GM12878 (cell line): Measurements from ENCODE around the gene GHRH. TPM values are rescaled to one million over a fixed set of nuclear protein-coding genes. Genes with fewer than 3 reads are reported as not detected.

ENCODE experiments used
- ATAC-seq: fragments of 200-7000 bp; cut with Tn5 transposase; 3 replicates; pipeline ENCODE4 v1.9.1; 2020; ENCODE audit warnings: mild to moderate bottlenecking, moderate library complexity
- BruUV-seq: library from RNA; stranded (reverse); fragments of 400-500 nt; replicated peaks from 2 replicates; lab custom pipeline; 2021; lab: Mats Ljungman, UMichigan
- CTCF ChIA-PET: fragments of 300-600 bp; sonication (Branson Sonifier 250); formaldehyde crosslinking; extraction: SDS; loops from one replicate; lab custom pipeline; 2021; ENCODE audit warnings: inconsistent platforms; lab: Yijun Ruan, JAX
- POLR2A ChIA-PET: fragments of 350-600 bp; formaldehyde crosslinking; extraction: SDS; loops from one replicate; lab custom pipeline; 2021; ENCODE audit warnings: inconsistent platforms; lab: Charles Lee
- RAD21 ChIA-PET: fragments of 300-600 bp; sonication (Branson Sonifier 250); formaldehyde crosslinking; loops from one replicate; lab custom pipeline; 2023; ENCODE audit warnings: antibody characterized with exemption; ENCODE audit not compliant: unreplicated experiment; lab: Charles Lee
- SMC1A ChIA-PET: fragments of 300-600 bp; sonication (Branson Sonifier 250); formaldehyde crosslinking; loops from one replicate; lab custom pipeline; 2023; ENCODE audit not compliant: unreplicated experiment, uncharacterized antibody; lab: Charles Lee
- DNase-seq: peaks from one replicate; pipeline ENCODE4 v3.0.0-alpha.2; 2011; ENCODE audit warnings: low read depth, low spot score
- FAIRE-seq: peaks from 3 replicates; lab custom pipeline; 2011; peaks lifted over from hg19 to GRCh38; lab: Jason Lieb, UNC
- H2AFZ ChIP-seq: 2 replicates; pipeline ENCODE4 v1.6.0; 2011; ENCODE audit warnings: low read depth, low read length, control low read depth; ENCODE audit not compliant: control insufficient read depth
- H3K27ac ChIP-seq: 2 replicates; pipeline ENCODE4 v1.5.1; 2011; ENCODE audit warnings: control low read depth; ENCODE audit not compliant: control insufficient read depth, insufficient read depth
- H3K27me3 ChIP-seq, 2 experiments: replicated peaks in 1 of 2; 2 replicates each; pipeline versions ENCODE4 v1.6.0 to v1.6.1; 2011; ENCODE audit warnings: low read length in 1 of 2; ENCODE audit not compliant: control insufficient read depth in 2 of 2, insufficient read depth in 2 of 2
- H3K36me3 ChIP-seq, 2 experiments: 2 replicates each; pipeline ENCODE4 v1.5.1; 2011; ENCODE audit warnings: low read length in 1 of 2; ENCODE audit not compliant: control insufficient read depth in 2 of 2, insufficient read depth in 2 of 2
- H3K4me1 ChIP-seq: 2 replicates; pipeline ENCODE4 v1.6.1; 2011; ENCODE audit warnings: mild to moderate bottlenecking, low read length, moderate library complexity, mixed read lengths; ENCODE audit not compliant: control insufficient read depth, insufficient read depth
- H3K4me2 ChIP-seq: 2 replicates; pipeline ENCODE4 v1.6.0; 2011; ENCODE audit warnings: control low read depth; ENCODE audit not compliant: control insufficient read depth, insufficient read depth
- H3K4me3 ChIP-seq: fragments of 200-600 bp; sonication (generic); 2 replicates; pipeline ENCODE4 v1.5.1; 2016
- H3K79me2 ChIP-seq: 2 replicates; pipeline ENCODE4 v1.6.0; 2011; ENCODE audit warnings: low read length; ENCODE audit not compliant: control insufficient read depth, insufficient read depth
- H3K9ac ChIP-seq: 2 replicates; pipeline ENCODE4 v1.8.0; 2011; ENCODE audit warnings: low read length, control low read depth, mixed read lengths; ENCODE audit not compliant: control insufficient read depth, insufficient read depth
- H3K9me3 ChIP-seq: replicated peaks from 3 replicates; pipeline ENCODE4 v1.5.1; 2011; ENCODE audit warnings: mild to moderate bottlenecking, low read length; ENCODE audit not compliant: control insufficient read depth, insufficient read depth
- H4K20me1 ChIP-seq: 2 replicates; pipeline ENCODE4 v1.6.0; 2011; ENCODE audit not compliant: control insufficient read depth, insufficient read depth
- EGR1 ChIP-seq, 2 experiments: IDR thresholded peaks; 1 replicate in 1 of 2; 2 replicates in 1 of 2; pipeline ENCODE4 v1.6.1; 2011 to 2012; ENCODE audit warnings: low read depth in 2 of 2, low read length in 2 of 2, borderline replicate concordance in 1 of 2, mild to moderate bottlenecking in 1 of 2, moderate library complexity in 1 of 2
- ELK1 ChIP-seq: IDR thresholded peaks from 2 replicates; pipeline ENCODE4 v1.6.1; 2012; ENCODE audit warnings: low read depth, low read length, improper control_type of control experiment
- HDGF ChIP-seq: fragments of 450-650 bp; IDR thresholded peaks from 2 replicates; pipeline ENCODE4 v1.6.1; 2016; ENCODE audit warnings: antibody characterized with exemption
- IKZF2 ChIP-seq, 2 experiments: fragments of 450-650 bp; IDR thresholded peaks; 2 replicates each; pipeline ENCODE4 v1.6.1; 2017; ENCODE audit warnings: mild to moderate bottlenecking in 2 of 2, moderate library complexity in 2 of 2
- IRF4 ChIP-seq: IDR thresholded peaks from 2 replicates; pipeline ENCODE4 v1.6.1; 2011; ENCODE audit warnings: low read depth, low read length
- KAT2A ChIP-seq: conservative IDR thresholded peaks from 2 replicates; pipeline ENCODE4 v1.6.1; 2011; ENCODE audit warnings: low read depth, low read length; ENCODE audit not compliant: control insufficient read depth
- MTA3 ChIP-seq: IDR thresholded peaks from 2 replicates; pipeline ENCODE4 v1.6.1; 2012; ENCODE audit warnings: low read length, inconsistent platforms, borderline replicate concordance
- NKRF ChIP-seq: fragments of 450-650 bp; conservative IDR thresholded peaks from 2 replicates; pipeline ENCODE4 v1.6.1; 2017; ENCODE audit warnings: mild to moderate bottlenecking, moderate library complexity
- PKNOX1 ChIP-seq: fragments of 450-650 bp; IDR thresholded peaks from 2 replicates; pipeline ENCODE4 v1.6.1; 2016; ENCODE audit warnings: mild to moderate bottlenecking
- POLR2A ChIP-seq: IDR thresholded peaks from 2 replicates; pipeline ENCODE4 v1.6.1; 2011; ENCODE audit warnings: low read depth, mild to moderate bottlenecking, low read length
- RELA ChIP-seq: fragments of 450-650 bp; IDR thresholded peaks from 2 replicates; pipeline ENCODE4 v1.8.0; 2014; ENCODE audit warnings: borderline replicate concordance; ENCODE audit not compliant: partially characterized antibody
- SKIL ChIP-seq: fragments of 450-650 bp; IDR thresholded peaks from 2 replicates; pipeline ENCODE4 v1.6.1; 2017; ENCODE audit warnings: mild to moderate bottlenecking, low read depth, inconsistent platforms; ENCODE audit not compliant: poor library complexity, severe bottlenecking
- TCF12 ChIP-seq: IDR thresholded peaks from 2 replicates; pipeline ENCODE4 v1.6.1; 2011; ENCODE audit warnings: low read depth, mild to moderate bottlenecking, low read length
- TCF3 ChIP-seq: IDR thresholded peaks from 2 replicates; pipeline ENCODE4 v1.6.1; 2012; ENCODE audit warnings: low read depth, mild to moderate bottlenecking, low read length, borderline replicate concordance; ENCODE audit not compliant: insufficient read depth
- TCF7 ChIP-seq: IDR thresholded peaks from 2 replicates; pipeline ENCODE4 v1.6.1; 2014; ENCODE audit warnings: antibody characterized with exemption, borderline replicate concordance
- WGBS: methylation state at CpG from one replicate; pipeline ENCODE4 v1.1.6; 2016; ENCODE audit warnings: low lambda C conversion rate; ENCODE audit not compliant: insufficient replicate concordance, insufficient coverage; ENCODE audit errors: missing lambda C conversion rate; 5-methylcytosine and 5-hydroxymethylcytosine counted together
- in situ Hi-C: fragments of 300-500 bp; cut with MboI; formaldehyde crosslinking; loops from 9 replicates; pipeline ENCODE4 v1.14.3; 2018; ENCODE audit warnings: mixed read lengths
- intact Hi-C: fragments of 100-400 bp; cut with micrococcal nuclease; formaldehyde crosslinking; loops from one replicate; pipeline ENCODE4 v1.14.2; 2022; ENCODE audit not compliant: unreplicated experiment
- polyA plus RNA-seq, 11 experiments: library from polyadenylated mRNA; depleted of rRNA in 4 of 11; unstranded in 6 of 11; stranded (reverse) in 5 of 11; fragments of >200 nt; fragmentation: Nextera tagmentation in 4 of 11; fragmentation: Illumina TruSeq in 1 of 11; extraction: Ambion mirVana in 4 of 11; extraction: Trizol in 1 of 11; gene quantifications; 1 replicate in 1 of 11; 2 replicates in 10 of 11; pipeline versions ENCODE4 v1.2.1 to v1.2.3, GENCODE V29; 2011 to 2016; ENCODE audit warnings: inconsistent platforms in 2 of 11, missing spikeins in 2 of 11, low read depth in 1 of 11
- total RNA-seq, 4 experiments: library from RNA; depleted of rRNA in 3 of 4; stranded (reverse); fragments of >200 nt in 3 of 4; fragmentation: Illumina TruSeq in 1 of 4; extraction: Trizol in 1 of 4; gene quantifications; 2 replicates each; pipeline versions ENCODE4 v1.2.1 to v1.2.3, GENCODE V29; 2013 to 2021

The GHRH gene
- total and polyA plus RNA-seq, 10 of the 15 experiments (the other 5 are each of a cell fraction or from before 2014, with no cell fraction given) = not detected

- in situ Hi-C loops (no loop called here), intact Hi-C loops (loop anchor here (1.0 to 2.0 kb wide), 2 partner anchors 17 to 38 kb away; partner anchors contain the start of gene SRC)
- WGBS = 4% methylated on average over 8 of the region's 8 CpGs
- Histone ChIP-seq H3K36me3 (peaks cover 24 to 54% of the 10 kb centered on the region in 2 experiments), H3K27ac (peak overlapping the region; percentile 93), H3K9me3 (no peaks in the 10 kb centered on the region), H3K79me2 (peaks cover 50% of the 10 kb centered on the region), H4K20me1 (no peaks in the 10 kb centered on the region), H3K9ac (peak overlapping the region; percentile 70), H2AFZ (no peak overlapping the region), H3K4me3 (no peak overlapping the region), H3K27me3 (no peaks in the 10 kb centered on the region), H3K4me2 (peak overlapping the region; percentile 93), H3K4me1 (peaks cover 36% of the 10 kb centered on the region)
- DNase-seq (peak; percentile 84), FAIRE-seq (peak; percentile 98), ATAC-seq (peak; percentile 98)
- ChIA-PET POLR2A (interaction anchor here (0.6 to 1.2 kb wide), 5 partner anchors 9 to 29 kb away, joined by 3 to 12 read pairs (median 3); partner anchors contain the start of gene MANBAL), SMC1A (interaction anchor here (1.1 to 1.5 kb wide), 5 partner anchors 10 to 40 kb away, joined by 3 to 7 read pairs (median 4); partner anchors contain the start of gene MANBAL), CTCF (interaction anchor here (1.0 to 1.7 kb wide), 4 partner anchors 10 to 130 kb away, joined by 3 read pairs; no protein-coding TSS in a partner anchor), RAD21 (interaction anchor here (0.8 to 1.7 kb wide), 4 partner anchors 19 to 39 kb away, joined by 3 to 4 read pairs (median 4); partner anchors contain the start of gene MANBAL)
- BruUV-seq = no TSS peak
- TF ChIP-seq SKIL (peak; percentile 24), KAT2A (no peak), RELA (no peak), MTA3 (peak; percentile 51; the same call in 1 of the 2 replicates), EGR1 (IDR thresholded peaks at IDR 0.05; ENCODE audit: borderline replicate concordance in 1 of 2, low read depth in 2 of 2, low read length in 2 of 2) (no peak), TCF7 (no peak), IRF4 (0 out of 2 replicates have a peak, but pooled peaks have one; percentile 58), TCF3 (peak; percentile 58; the same call in 1 of the 2 replicates), TCF12 (peak; percentile 63; the same call in 1 of the 2 replicates), IKZF2 (IDR thresholded peaks at IDR 0.05) (peak in 1 of 2 experiments; percentile 39; a peak in 2 of 4 replicates), HDGF (no peak), PKNOX1 (peak; percentile 49; the same call in 1 of the 2 replicates), POLR2A (0 out of 2 replicates have a peak, but pooled peaks have one; percentile 35), NKRF (no peak), ELK1 (no peak)
Observed at GRCh38 chr20:37308086-37309050, 46.8 kb upstream of the GHRH start.
